HG03520 (cell line): ENCODE data around the gene ASIC3.

ENCODE experiments used
- ATAC-seq: cut with Tn5 transposase; IDR thresholded peaks from one replicate; pipeline ENCODE4 v1.9.1; 2021; ENCODE audit warnings: mild to moderate bottlenecking, moderate library complexity; ENCODE audit not compliant: unreplicated experiment

ASIC3 gene

GRCh38 chr7:151056666-151057505 lies 8.6 kb downstream of the ASIC3 start:
- no peak for ATAC-seq

GRCh38 chr7:151057506-151057988 lies 9.2 kb downstream of the ASIC3 start, which contains the start of gene CDK5:
TSS of gene CDK5 (minus strand) at chr7:151057897. CDS start at chr7:151057848, 49 bp downstream.
- peak; percentile 12 for ATAC-seq

GRCh38 chr7:151057989-151058780 lies 9.9 kb downstream of the ASIC3 start:
- ATAC-seq: peak; percentile 84

- no peak for ATAC-seq
These were observed 10.5 kb downstream of the ASIC3 start for GRCh38 chr7:151058781-151059366.

GRCh38 chr7:151059367-151060112 lies 11.2 kb downstream of the ASIC3 start, which contains the start of gene SLC4A2:
TSS of gene SLC4A2 (plus strand) at chr7:151059589. CDS start at chr7:151061988, 2,399 bp downstream.
- ATAC-seq: peak; percentile 26

GRCh38 chr7:151060113-151060415 lies 11.7 kb downstream of the ASIC3 start:
- ATAC-seq: no peak

- no peak for ATAC-seq
These were observed 12.3 kb downstream of the ASIC3 start for GRCh38 chr7:151060416-151061212.

- ATAC-seq: no peak
These were observed 13.1 kb downstream of the ASIC3 start for GRCh38 chr7:151061213-151062110.

GRCh38 chr7:151062111-151062398 lies 13.7 kb downstream of the ASIC3 start:
- no peak for ATAC-seq

GRCh38 chr7:151062399-151063211 lies 14.3 kb downstream of the ASIC3 start:
- no peak for ATAC-seq

GRCh38 chr7:151063212-151063561 lies 14.9 kb downstream of the ASIC3 start:
- ATAC-seq: no peak

GRCh38 chr7:151064454-151064853 lies 16.1 kb downstream of the ASIC3 start:
- ATAC-seq: no peak

- ATAC-seq: no peak
These were observed 16.7 kb downstream of the ASIC3 start for GRCh38 chr7:151064993-151065392.

GRCh38 chr7:151065516-151065915 lies 17.2 kb downstream of the ASIC3 start:
- ATAC-seq: no peak

- no peak for ATAC-seq
These were observed 18.1 kb downstream of the ASIC3 start for GRCh38 chr7:151066273-151066974.

- ATAC-seq: no peak
These were observed 19.9 kb downstream of the ASIC3 start for GRCh38 chr7:151068069-151068773.
